Activated CD4-positive, alpha-beta T cell treated with anti-CD3 and anti-CD28 coated beads, Interleukin-2, amount 50 U/mL, for 24 hours (primary cell): ENCODE measurements around the gene CST4.
"Not testable (repeated sequence)": the region's sequence is repeated elsewhere in the genome, so short reads cannot be mapped to it uniquely, and the experiment has no call there.

Experiments
- DNase-seq, 2 donors: peaks; one replicate each; pipeline ENCODE4 v3.0.0-alpha.2; 2020; ENCODE audit warnings: low read depth in 1 of 2, low spot score in 1 of 2

The CST4 gene

GRCh38 chr20:23643659-23644058 lies 45.2 kb downstream of the CST4 start:
- no peak for DNase-seq

DNA sequence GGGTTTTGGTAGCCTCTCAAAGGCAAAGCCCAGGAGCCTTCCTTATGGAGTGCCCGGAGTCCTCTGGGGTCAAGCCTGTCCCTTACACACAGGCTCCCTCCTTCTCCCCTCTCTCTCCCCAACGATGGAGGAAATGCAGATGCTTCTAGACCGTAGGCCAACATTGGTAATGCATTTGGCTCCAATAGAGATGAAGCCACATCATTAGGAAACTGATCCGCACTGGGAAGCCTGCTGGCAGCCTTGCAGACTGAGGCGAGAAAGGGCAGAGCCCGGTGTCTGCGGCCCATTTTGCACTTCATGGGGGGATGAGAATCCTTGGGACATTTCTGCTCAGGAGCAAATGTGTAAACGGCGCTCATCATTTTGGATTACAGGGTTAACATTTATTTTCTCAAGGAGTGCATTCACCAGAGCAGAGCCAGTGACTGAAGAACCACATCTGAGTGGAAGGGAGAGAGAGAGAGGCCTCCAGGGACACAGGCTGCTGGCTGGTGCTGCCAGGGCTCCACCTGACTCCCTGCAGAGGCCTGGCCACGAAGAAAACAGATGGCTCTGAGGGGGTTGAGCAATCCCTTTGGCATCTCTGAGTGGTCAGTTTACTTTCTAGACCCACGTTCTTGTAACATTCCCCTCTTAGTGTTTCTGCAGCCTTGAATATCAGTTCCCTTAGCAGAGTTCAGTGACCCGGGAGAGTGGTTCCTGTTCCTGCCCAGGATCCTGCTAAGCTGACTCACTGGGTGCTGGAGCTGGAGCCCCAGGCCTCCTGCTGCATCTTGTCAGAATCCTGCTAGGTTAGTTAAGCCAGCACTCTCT lies 46.7 kb downstream of the CST4 start:
- DNase-seq: no peak

DNA sequence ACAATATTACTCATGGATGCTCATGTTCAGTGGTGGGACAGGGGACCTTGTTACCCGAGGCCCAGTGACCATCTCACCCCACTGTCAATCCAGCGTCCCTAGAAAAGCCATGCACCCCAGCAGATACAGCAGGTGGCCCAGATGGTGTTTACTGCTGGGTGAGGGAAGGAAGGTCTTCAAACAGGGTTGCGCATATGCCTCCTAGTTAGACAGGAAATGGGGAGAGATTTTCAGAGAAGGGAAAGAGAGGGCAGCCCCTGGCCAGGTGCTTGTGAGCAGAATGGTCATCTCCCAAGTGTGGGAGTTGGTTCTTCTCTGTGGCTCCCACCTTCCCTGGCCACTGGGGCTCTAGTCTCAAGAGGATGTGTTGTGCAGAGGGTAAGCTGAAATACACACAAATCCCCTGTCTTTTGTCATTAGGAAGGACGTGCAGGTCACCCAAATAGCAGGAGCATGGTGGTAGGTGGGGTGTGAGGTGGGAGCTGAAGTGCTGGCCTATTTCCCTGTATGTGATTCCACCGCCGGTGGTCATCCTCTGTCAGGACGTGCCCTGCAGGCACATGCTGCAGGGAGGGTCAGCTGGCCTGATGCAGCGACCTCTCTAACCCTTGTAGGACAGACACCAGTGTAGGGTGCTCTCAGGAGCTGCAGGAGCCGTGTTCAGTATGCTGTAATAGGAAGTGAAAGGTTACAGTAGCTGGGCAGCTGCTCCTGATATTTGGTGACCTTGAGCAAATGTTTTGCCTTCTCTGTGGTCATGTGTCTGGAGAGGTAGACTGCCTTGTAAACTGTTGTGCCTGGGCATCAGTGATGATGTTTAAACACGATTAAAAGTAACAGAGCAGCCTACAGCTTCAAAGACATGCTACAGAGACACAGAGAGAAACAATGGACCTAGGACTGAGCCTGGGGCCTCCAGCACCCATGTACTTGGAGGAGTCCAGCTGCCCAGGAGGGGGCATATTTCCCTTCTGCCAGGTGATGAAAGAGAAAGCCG lies 47.9 kb downstream of the CST4 start:
- no peak for DNase-seq

- DNase-seq: no peak
Measured at GRCh38 chr20:23640018-23640601, 48.7 kb downstream of the CST4 start.

GRCh38 chr20:23639490-23639958 lies 49.3 kb downstream of the CST4 start:
- no peak for DNase-seq

- no peak for DNase-seq
Measured at GRCh38 chr20:23638309-23638708, 50.5 kb downstream of the CST4 start.

DNA sequence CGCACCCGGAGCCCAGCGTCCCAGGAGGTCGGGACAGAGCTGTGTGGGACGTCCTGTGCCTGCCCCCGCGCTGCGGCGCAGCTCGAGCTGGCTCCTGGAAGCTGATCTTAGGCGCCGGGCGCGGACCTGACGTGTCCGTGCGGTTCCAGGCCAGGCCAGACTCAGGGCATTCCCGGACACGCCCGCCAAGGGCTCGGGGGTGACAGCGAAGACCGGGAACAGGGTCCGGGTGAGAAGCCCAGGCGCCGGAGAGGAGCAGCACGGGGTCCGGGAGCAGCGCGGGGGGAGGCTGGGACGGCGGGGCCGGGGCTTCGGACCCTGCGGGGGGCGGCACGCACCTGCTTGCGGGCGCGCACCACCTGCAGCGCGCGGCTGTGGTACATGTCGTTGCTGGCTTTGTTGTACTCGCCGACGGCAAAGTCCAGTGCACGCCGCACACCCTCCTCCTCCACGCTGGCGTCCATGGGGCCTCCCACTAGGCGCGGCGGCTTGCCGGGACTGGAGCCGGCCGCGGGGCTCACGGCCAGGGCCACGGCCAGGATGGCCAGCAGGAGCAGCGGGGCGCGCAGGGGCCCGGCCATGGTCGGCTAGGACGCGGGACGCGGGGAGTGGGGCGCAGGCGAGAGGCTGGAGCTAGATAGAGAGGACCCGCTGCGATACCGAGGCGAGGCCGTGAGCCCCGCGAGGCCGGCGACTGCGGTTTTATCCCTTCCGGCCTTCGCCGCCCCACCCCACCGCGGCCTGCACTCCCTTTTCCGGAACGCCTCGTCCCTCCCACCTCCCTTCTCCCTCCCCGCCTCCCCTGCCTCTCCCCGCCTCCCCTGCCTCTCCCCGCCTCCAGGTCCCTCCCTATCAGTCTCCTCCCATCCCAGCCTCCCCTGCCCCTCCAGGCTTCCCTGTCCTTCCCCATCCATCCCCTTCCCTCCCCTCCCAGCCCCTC lies 51.3 kb downstream of the CST4 start, which contains the start of gene CST3:
Gene CST3, minus strand, starts transcription at position 674 of the 940 bp plus-strand sequence. Its CDS starts 93 bp downstream, at position 581.
- no peak for DNase-seq

DNA sequence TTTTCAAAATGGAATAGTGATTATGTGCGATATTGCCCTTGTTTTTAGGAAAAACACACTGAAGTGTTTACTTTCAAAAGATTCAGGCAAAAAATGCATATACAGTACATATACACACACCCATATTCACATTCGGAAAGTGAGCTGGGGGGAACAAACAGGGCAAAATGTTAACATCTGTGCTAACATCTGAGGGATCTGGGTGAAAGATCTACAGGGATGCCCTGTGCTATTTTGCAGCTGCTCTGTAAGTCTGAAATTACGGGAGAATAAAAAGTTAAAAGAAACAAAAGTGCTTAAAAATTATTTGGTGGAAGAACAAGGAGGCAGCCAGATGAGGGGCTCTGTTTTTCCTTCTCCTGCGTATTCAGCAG lies 51.9 kb downstream of the CST4 start:
- no peak for DNase-seq

GRCh38 chr20:23636182-23636907 lies 52.5 kb downstream of the CST4 start:
- no peak for DNase-seq

GRCh38 chr20:23635768-23636090 lies 53.1 kb downstream of the CST4 start:
- DNase-seq: not testable (repeated sequence)
